SW 1271 (cell line): ENCODE data around the gene TBC1D16.
"Not testable (repeated sequence)": the region's sequence is repeated elsewhere in the genome, so short reads cannot be mapped to it uniquely, and the experiment has no call there.

Experiments used
- DNase-seq, 2 experiments: peaks; one replicate each; lab custom pipeline; 2025; lab: John Stamatoyannopoulos, UW

Gene TBC1D16

DNA sequence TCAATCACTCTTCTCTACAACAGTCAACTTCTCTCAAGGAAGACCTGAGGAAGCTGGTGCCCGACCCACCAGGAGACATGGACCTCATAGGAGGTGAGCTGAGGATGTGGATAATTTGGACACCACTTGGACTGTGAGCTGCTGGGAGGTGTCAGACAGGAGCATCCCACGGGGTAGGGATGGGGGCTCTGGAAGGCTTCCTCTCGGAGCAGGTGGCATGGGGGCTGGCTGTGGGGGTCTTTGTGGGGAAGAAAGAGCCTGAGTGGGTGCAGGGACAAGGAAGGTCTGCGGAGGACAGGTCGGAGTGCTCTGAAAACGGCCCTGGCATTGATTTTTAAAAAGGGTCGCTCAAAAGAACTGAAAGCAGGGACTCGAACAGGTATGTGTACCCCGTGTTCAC, 64.0 kb downstream of the TBC1D16 start:
- DNase-seq = no peak

DNA sequence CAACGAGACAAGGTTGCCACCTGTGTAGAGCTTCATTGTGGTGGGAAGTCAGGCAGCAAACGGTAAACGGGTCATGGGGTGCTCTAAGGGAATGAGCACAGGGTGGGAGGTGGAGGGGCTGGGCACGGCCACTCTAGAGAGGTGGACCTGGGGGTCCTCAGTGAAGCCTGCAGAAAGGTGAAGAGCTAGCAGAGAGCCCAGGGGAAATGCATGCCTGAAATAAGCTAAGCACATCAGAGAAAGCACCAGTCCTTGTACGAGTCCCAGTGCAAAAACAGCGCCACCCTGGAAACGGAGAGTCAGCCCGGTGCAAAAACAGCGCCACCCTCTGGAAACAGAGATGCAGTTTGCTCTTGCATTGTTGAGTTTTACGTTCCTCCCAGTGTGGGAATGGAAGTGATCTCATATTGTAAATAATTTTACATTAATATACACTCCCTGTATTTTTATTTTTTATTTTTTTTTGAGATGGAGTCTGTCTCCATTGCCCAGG, 65.0 kb downstream of the TBC1D16 start:
- peak in 1 of 2 experiments; percentile 27 for DNase-seq

DNA sequence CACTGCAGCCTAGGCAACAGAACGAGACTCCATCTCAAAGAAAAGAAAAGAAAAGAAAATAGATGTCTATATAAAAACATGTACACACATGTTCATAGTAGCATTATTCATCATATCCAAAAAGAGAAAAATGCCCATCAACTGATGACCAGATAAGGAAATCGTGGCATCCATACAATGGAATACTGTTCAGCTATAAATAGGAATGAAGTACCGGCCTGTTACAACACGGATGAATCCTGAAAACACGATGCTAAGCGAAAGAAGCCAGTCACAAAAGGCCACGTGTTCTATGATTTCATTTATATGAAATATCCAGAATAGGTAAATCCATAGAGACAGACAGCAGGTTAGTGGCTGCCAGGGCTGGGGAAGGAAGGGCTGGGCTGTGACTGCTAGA, 65.8 kb downstream of the TBC1D16 start:
- no peak for DNase-seq

DNA sequence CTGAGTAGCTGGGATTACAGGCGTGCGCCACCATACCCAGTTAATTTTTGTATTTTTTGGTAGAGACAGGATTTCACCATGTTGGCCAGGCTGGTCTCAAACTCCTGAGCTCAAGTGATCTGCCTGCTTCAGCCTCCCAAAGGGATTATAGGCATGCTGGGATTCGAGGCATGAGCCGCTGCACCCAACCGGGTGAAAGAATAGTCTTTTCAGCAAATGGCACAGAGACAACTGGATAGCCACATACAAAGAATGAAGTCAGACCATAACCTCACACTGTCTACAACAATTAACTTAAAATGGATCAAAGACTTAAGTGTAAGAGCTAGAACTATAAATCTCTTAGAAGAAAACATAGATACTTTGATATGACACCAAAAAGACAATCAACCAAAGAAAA, 67.6 kb downstream of the TBC1D16 start:
- DNase-seq = no peak

DNA sequence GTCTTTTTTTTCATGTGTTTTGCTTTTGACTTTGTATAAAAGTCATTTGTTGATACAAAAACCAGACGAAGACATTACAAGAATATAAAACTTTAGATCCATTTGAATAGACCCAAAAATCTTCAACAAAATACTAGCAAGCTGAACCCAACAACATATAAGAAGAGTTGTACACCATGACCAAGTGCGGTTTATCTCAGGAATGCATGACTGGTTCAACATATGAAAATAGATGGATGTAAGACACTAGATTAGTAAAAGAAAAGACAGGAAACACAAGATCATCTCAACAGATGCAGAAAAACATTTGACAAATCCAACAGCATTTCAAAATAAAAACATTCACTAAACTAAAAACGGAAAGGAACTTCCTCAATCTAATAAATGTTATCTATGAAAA, 69.0 kb downstream of the TBC1D16 start:
- no peak for DNase-seq

DNA sequence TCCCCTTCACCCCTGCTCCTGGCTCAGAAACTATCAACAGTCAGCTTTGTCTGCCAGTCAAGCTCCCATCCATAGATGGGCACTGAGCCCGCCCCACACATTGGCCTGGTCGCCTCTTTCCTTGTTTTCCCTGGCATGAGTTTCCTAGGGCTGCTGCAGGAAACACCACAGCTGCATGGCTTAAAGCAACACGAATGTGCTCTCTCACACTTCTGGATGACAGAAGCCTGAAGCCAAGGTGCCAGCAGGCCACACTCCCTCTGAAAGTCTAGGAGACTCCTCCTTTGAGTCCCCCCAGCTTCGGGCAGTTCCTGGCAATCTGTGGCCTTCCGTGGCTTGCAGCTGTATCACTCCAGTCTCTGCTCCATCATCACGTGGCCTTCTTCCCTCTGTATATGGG, 69.9 kb downstream of the TBC1D16 start:
- no peak for DNase-seq

DNA sequence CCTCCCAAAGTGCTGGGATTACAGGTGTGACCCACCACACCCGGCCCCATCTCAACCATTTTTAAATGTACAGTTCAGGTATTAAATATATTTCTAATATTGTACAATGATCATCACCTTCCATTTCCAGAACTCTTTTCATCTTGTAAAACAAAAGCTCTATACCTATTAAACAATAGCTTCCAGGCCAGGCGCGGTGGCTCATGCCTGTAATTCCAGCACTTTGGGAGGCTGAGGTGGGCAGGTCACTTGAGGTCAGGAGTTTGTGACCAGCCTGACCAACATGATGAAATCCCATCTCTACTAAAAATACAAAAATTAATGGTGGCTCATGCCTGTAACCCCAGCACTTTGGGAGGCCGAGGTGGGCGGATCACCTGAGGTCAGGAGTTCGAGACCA, 73.2 kb downstream of the TBC1D16 start:
- not testable (repeated sequence) for DNase-seq

DNA sequence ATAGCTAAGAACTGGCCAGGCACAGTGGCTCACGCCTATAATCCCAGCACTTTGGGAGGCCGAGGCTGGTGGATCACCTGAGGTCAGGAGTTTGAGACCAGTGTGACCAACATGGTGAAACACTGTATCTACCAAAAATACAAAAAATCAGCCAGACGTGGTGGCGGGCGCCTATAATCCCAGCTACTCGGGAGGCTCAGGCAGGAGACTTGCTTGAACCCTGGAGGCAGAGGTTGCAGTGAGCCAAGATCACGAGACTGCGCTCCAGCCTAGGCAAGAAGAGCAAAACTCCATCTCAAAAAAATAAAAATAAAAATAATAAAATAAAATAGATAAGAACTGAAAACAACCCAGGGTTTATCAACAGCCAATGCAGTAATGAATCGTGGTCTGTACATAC, 74.1 kb downstream of the TBC1D16 start:
- not testable (repeated sequence) for DNase-seq

DNA sequence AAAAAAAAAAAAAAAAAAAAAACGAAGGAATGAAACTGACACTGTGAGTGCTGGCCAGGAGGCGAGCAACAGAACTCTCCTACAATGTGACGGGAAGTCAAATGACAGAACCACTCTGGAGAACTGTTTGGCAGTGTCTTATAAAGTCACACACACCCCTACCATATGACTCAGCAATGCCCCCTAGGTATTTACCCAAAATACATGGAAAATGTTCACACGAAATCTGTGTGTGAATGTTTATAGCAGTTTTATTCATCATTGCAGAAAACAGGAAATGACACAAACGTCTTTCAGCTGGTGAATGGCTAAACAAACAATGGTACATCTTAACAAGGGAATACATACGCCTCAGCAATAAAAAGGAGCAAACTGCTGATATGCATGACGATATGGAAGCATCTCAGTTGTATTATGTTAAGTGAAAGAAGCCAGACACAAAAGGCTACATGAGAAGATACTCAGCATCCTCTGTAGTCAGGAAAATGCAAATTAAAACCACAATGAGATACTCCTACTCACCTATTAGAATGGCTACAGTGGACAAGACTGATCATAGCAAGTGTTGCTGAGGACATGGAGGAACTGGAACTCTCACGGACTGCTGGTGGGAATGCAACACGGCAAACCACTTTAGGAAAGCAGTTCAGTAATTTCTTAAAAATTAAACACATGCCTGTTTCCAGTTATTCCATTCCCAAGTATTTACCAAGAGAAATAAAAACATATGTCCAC, 74.7 kb downstream of the TBC1D16 start:
- DNase-seq = no peak

DNA sequence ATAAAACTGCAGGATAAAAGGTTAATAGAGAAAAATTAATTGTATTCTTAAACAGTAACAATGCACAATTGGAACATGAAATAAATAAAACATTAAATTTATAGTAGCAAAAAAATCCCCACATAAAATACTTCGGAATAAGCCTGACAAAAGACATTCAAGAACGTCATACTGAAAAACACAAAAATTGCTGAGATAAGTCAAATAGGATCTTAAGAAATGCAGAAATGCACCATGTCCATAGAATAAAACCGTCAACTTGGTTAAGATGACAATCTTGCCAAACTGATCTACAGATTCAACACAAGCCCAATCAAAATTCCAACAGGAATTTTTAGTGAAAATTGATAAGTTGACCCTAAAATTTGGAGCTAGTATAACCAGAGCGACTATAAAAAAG, 76.6 kb downstream of the TBC1D16 start:
- no peak for DNase-seq

DNA sequence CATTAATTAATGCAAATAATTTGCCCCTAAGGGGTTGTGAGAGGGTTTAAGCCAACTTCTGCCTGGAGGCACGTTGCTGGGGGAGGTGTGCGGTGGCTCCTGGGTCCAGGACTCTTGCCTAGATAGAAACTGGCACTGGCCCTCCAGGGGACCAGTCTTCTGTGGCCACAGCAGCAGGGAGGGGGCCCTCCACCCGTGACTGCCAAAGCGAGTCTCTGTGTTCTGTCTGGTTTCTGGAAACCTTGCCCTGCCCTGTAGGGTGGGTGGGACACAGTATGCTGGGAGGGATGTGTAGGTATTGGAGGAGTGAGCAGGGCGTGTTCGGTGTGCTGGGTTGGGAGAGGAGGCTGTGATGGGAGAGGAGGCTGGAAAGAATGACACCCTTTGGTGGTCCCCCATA, 78.8 kb downstream of the TBC1D16 start:
- no peak for DNase-seq

DNA sequence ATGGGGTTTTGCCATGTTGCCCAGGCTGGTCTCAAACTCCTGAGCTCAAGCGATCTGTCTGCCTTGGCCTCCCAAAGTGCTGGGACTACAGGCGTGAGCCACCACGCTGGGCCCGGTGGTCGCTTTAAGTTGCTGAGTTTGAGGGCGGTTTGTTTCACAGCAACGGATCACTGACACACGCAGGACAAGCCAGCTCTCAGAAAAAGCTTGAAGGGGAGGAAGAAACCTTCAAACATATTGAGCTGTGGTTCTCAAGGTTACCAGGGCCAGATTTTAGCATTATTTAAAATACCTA, 79.3 kb downstream of the TBC1D16 start:
- DNase-seq = not testable (repeated sequence)

DNA sequence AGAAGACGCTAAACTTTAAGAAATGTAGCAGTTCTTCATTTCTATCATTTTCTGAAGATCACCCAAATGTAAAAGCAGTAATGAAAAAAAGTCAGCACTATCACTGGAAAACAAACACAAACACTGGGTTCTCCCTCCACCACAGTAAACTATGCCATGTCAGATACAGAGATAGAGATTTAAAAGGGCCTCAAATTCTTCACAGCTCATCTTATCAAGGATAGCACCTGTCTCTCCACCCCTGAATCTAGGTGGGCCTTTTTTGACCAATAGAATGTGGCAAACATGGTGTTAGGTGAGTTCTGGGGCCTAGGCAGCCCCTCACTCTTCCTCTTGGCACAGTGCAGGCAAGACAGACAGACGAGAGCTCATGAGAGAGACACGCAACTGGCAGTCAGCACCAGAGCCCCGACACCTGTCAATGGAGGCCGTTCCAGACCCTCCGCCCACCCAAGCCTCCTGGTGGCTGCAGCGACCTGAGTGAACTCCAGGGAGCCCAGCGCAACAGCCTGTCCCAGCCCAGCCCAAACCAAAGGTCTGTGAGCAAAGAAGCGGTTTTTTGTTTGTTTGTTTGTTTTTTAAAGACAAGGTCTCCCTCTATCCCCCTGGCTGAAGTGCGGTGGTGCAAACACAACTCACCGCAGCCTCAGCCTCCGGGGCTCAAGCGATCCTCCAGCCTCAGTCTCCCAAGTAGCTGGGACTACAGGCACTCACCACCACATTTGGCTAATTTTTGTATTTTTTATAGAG, 79.8 kb downstream of the TBC1D16 start:
- no peak for DNase-seq

DNA sequence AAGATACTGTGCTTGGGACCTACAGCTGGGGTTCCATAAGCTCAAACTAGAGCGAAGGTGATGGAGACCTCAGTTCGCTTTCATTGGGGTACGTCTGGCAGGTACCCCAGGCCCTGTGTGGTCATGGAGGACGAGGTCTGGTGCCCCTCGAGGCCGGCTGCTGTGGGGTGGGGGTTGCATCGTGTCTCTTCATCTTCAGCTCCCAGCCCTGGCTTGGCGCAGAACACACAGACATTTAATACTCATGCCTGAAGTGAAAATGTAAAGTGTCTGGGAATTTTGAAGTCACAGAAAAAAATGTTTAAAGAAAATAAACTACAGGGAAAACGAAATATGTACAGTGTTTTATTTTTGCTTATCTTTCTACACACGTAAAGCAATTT, 80.5 kb downstream of the TBC1D16 start:
- DNase-seq = no peak

DNA sequence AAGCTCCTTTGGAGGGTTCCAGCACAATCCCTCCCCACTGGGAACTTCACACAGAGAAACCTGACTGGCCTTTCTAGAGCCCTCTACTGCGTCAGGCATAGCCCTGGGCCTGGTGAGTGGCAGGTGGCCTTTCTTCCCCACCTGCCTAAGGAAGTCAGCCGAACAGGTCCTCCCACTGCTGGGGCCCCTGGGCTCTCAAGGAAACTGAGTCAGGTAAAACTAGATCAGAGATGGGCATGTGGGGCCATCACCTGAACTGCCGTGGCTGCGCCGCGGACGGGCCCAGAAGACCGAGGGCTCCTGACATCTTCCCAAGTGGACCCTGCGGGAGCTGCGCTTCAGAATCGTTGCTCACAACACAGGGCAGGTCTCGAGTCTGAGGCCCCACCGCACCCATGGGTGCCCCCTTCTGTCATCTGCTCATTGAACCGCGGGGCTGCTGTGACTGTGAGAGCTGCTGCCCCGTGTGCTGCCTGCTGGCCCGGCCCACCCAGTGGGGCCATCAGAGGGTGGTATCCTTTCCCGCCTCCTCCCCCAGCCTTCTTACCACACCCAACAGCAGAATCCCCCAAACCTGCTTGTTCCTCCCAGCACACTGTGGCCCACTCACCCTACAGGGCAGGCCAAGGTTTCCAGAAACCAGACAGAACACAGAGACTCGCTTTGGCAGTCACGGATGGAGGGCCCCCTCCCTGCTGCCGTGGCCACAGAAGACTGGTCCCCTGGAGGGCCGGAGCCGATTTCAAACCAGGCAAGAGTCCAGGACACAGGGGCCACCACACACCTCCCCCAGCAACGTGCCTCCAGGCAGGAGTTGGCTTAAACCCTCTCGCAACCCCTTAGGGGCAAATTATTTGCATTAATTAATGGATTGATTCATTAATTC, 81.1 kb downstream of the TBC1D16 start:
- DNase-seq = no peak

DNA sequence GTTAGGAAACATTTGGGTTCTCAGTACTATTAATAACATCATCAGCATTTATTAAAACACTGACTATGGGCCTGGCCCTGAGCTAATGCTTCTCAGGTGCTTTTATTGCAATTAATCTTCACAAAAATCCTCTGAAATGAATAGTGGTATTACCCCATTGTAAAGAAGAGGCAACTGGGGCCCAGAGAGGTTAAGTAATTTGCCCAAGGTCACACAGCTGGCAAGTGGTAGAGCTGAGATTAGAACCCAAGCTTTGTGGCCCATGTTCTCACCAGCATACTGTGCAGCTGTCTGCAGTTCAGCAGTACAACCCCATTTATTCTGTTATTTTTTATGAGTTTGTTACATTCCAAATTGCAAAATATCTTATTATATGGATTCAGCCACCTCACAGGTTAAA, 82.3 kb downstream of the TBC1D16 start:
- no peak for DNase-seq

DNA sequence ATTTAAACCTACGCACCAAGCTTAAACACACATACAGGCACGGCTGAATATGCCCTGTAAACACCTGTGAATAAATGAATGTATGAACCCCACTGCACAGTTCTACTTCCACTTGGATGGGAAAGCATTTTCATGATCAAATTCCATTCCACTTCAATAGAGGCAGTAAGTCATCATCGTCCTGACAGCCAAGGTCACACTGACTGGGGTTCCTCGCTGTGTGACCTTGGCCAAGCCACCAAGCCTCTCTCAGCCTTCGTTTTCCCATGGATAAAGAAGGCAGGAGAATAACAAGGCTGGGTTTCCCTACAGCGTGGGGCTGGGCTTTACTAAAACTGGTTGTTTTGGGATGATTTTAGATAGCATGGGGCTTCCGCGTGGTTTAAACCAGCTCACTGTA, 82.8 kb downstream of the TBC1D16 start:
- no peak for DNase-seq

DNA sequence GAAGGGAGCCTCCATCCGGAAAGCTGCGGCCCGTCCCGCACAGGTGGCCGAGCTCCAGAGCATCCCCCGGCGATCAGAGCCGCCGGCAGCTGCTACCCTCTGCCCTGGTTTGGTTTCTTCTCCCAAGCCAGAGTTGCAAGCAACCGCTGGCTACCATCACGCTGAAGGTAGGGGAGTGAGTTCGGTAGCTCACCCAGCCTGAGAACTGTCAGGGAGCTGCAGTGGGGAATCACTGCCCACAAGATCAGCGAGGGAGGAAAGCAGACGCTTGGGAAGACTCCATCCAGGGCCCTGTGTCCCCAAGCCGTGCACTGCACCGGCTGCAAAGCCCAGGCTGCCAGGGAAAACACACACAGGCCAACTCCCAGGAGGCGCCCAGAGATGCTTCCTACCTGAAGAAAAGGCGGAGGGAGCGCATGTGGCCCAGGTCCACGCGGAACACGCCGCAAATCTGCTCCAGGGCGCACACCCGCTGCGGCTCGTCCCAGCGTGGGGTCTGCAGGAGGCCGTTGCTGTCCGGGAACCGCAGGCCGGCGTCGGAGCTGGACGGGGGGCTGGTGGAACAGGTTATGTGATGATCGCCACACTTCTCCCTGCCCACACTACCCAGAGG, 83.3 kb downstream of the TBC1D16 start:
- DNase-seq = no peak

DNA sequence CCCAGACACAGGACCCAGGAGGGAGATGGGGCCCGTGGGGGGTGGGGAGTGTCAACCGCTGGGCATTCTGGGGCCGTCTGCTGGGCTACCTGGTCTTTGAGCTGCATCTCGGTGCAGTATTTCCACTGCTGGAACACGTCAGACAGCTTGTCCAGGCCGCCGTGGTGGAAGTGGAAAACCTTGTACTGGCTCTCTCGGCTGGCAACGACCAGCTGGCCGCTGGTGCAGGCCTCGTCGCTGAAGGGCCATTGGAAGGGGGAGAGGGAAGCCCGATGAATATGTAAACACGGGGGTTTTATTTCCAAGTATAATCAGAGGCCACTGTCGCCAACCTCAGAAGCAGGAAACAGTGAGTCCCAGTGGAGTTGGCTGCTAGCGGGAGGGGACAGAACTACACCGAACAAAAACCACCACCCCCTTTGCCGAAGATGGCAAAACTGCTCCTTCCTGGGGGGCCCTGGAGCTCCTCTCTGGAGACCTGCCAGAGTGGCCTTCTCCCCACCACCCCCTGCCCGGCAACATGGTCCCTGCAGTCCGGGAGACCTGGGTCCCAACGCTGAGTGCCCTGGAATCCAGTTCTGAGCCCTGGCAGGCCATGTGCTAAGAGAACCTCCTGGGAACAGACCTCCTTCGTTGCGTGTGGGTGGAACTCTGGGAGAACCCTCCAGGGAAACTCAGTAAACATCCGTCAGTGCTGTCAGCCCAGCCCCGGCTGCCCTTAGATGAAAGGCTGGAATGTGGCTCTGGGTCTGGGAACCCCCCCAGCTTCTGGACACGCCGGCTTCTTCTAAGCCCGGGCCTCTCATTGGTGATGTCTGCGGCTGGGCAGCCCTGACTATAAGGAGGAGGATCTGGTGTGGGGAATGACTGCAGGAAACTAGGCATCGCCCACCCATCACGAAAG, 84.1 kb downstream of the TBC1D16 start:
- DNase-seq = no peak

DNA sequence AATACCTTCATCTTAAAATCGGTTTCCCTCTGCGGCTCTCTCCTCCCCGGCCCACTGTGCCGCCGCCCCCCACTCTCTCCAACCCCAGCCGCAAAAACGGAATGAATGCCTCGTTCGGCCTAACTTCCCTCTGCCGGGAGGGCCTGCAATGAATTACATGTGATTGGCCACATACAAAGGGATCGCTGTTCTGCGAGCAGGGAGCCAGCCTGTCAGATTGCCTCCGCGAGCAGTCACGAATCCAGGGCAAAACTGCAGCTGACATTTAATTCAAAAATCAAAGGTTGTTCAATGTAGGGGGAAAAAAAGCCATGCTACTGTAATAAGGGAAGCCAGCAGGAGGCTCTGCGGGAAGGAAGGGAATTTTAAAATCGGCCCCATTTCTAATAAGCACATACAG, 84.9 kb downstream of the TBC1D16 start:
- DNase-seq = no peak

DNA sequence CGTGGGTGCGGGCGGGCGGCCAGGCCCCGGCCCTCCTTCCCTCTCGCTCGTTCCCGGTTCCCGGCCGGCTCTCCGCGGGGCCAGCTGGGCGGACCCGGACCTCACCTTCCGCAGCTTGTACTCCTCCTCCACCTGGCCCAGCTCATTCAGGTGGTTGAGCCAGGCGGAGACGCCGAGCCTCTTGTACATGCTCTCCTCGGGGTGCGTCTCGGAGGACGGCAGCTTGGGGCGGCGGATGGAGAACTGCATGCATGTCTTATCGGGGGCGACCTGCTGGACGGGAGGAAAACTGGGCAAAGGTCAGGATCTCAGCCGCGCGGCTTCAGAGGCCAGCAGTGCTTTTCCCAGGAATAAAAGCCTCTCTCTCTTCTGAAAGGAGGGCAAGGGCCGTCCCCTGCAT, 85.4 kb downstream of the TBC1D16 start:
- no peak for DNase-seq
